ENCODE data around the gene ORC3. TPM values are rescaled to one million over a fixed set of nuclear protein-coding genes. Genes with fewer than 3 reads are reported as not detected.

ORC3 gene
- total RNA-seq: 10 to 100 TPM; 14.3 to 14.4 TPM
- 30.3 to 35.5 reads per million in 2 donors for total RNA-seq

DNA sequence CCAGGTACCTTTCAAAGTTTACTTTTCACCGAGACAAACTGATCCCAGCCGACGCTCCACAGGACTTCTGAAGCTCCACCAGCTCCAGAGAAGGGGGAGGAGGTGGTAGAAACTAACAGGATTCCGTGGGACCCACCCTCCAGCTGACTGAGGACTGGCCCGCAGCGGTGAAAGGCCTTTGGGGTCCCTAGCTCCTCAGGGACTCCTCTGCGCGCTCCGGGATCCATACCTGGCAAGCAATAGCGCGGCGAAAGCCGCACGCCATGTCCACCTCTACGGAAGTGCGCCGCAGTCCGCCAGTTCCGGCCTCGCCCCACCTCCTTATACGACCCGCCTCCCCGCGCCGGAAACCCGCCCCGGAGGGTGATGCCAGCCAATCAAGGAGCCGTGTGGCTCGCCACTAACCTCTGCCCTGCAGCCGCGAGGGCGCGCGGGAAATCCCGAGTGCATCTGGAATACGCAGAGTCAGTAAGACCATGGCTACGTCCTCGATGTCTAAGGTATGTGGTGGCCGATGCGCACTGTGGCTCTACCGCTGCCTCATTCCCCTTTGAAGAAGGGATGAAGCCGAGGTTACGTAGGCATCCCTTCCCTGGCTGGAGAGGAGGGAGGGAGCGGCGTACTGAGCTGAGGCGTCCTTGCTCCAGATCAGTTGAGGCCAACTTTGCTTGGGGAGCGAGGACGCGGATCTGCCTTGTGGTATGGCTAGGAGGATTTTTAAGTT lies at the start of gene ORC3, which contains the start of gene RARS2:
Gene ORC3 (plus strand): TSS at position 443 of the 724 bp plus-strand sequence. CDS start 34 bp downstream, at position 477.
Gene RARS2 (minus strand): TSS at position 295 of the 724 bp plus-strand sequence. CDS start 30 bp downstream, at position 265.
- peak; percentile 99 for ATAC-seq
- Mint-ChIP-seq H3K27me3 (no peaks in the 10 kb centered on the region), H3K27ac (peak within 1 kb of the TSS; percentile 100), H3K4me1 (peaks cover 47% of the 10 kb centered on the region), H3K36me3 (ENCODE audit: low read depth) (peaks cover 3% of the 10 kb centered on the region), H3K4me3 (peak within 1 kb of the TSS; percentile 99)
- no peaks in the 10 kb centered on the region for H3K9me3 ChIP-seq (ENCODE audit: control insufficient read depth, low read length, poor library complexity, severe bottlenecking)
- peak; percentile 90 to 93 (median 90) for DNase-seq

DNA sequence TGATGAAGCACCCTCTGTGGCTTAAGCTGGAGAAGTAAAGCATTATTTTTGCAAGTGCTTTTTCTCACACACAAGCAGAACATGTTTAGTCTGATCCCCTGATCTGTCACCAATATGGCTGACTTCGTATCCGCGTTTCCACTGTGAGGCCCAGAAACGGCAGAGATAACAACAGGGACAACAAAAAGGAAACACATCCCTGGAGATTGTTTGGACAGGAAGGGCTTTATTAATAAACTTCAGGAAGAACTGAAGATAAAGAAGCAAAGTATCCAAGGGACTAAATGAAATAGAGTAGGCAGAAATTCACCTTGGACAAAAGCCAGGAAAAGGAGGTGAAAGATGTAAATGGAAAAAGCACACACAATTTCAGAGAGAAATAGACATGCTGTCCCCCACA lies 49.4 kb upstream of the ORC3 start:
- DNase-seq (no peak), ATAC-seq (no peak)
- H3K4me1 Mint-ChIP-seq: peaks cover 2% of the 10 kb centered on the region
- no peaks in the 10 kb centered on the region for H3K27me3 Mint-ChIP-seq
- no peak overlapping the region for H3K27ac Mint-ChIP-seq
- no peak overlapping the region for H3K4me3 Mint-ChIP-seq
- peaks cover 8% of the 10 kb centered on the region for H3K36me3 Mint-ChIP-seq (ENCODE audit: low read depth)
- H3K9me3 ChIP-seq (ENCODE audit: control insufficient read depth, low read length, poor library complexity, severe bottlenecking): no peaks in the 10 kb centered on the region

DNA sequence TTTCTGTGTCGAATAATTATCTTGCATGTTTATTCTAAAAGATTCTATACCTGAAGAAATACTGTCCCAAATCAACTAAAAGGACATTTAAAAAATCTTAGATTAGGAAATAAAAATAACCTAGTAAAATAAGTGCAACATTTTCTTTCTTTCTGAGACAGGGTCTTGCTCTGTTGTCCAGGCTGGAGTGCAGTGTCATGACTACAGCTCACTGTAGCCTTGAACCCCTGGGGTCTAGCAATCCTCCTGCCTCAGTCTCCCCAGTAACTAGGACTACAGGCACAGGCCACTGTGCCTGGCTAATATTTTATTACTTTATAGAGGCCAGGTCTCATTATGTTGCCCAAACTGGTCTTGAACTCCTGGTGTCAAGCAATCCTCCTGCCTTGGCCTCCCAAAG lies 48.9 kb upstream of the ORC3 start:
- H3K36me3 Mint-ChIP-seq (ENCODE audit: low read depth): peaks cover 9% of the 10 kb centered on the region
- peaks cover 4% of the 10 kb centered on the region for H3K4me1 Mint-ChIP-seq
- no peak overlapping the region for H3K27ac Mint-ChIP-seq
- H3K9me3 ChIP-seq (ENCODE audit: control insufficient read depth, low read length, poor library complexity, severe bottlenecking): no peaks in the 10 kb centered on the region
- no peaks in the 10 kb centered on the region for H3K27me3 Mint-ChIP-seq
- H3K4me3 Mint-ChIP-seq: no peak overlapping the region
- DNase-seq (no peak), ATAC-seq (no peak)

DNA sequence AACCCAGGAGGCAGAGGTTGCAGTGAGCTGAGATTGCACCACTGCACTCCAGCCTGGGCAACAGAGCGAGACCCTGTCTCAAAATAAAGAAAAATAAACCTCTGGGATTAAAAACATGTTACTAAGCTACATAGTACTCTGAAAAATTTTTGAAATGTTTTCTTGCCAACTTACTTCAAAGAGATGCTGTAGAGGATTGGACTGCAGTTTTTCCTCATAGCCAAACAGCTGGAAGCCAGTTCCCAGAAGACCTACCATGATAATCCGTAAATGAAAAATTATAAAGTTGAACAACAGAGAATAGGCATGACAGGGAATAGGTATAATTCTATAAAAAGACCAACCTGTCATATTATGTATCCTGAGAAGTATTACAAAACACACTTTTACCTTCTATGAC lies 48.2 kb upstream of the ORC3 start:
- DNase-seq (no peak), ATAC-seq (no peak)
- peaks cover 8% of the 10 kb centered on the region for H3K4me1 Mint-ChIP-seq
- no peaks in the 10 kb centered on the region for H3K9me3 ChIP-seq (ENCODE audit: control insufficient read depth, low read length, poor library complexity, severe bottlenecking)
- H3K27ac Mint-ChIP-seq: no peak overlapping the region
- H3K4me3 Mint-ChIP-seq: no peak overlapping the region
- H3K36me3 Mint-ChIP-seq (ENCODE audit: low read depth): peaks cover 10% of the 10 kb centered on the region
- no peaks in the 10 kb centered on the region for H3K27me3 Mint-ChIP-seq

DNA sequence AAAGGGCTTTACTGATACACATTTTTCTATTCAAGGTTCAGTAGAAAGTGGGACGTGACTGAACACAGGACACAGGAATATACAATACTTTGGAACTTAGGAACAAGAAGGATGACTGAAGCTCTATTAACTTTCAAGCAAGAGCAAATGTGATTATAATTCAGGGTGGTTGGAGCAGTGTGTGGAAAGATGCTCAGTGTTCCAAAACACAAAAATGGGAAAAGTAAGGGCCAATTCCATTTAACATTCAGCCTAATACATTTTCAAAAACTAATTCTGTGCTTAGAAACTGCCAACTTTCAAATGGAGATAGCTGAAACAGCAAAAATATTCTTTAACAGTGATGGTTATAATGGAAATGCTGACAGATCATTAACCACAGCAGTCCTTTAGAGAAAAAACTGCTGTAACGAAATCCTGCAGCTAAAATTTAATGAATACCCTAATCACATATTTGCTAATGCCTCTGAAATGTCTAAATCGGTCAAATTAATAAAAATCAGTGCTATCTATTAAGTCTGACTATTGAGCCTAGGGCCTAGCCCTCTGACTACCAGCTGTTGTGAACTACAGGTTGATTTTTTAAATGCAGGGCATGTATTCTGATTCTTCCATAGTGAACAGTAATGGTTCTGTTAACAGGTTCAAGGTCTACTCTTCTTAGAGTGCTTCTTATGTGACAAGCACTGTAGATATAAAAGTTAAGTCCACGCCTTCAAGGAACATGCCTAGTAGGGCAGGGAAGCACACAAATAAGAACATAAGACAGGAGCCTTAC lies 46.0 kb upstream of the ORC3 start:
- ATAC-seq: no peak
- no peak overlapping the region for H3K4me3 Mint-ChIP-seq
- no peak overlapping the region for H3K27ac Mint-ChIP-seq
- H3K4me1 Mint-ChIP-seq: peaks cover 8% of the 10 kb centered on the region
- H3K9me3 ChIP-seq (ENCODE audit: control insufficient read depth, low read length, poor library complexity, severe bottlenecking): no peaks in the 10 kb centered on the region
- DNase-seq: no peak
- peaks cover 10% of the 10 kb centered on the region for H3K36me3 Mint-ChIP-seq (ENCODE audit: low read depth)
- H3K27me3 Mint-ChIP-seq: no peaks in the 10 kb centered on the region

DNA sequence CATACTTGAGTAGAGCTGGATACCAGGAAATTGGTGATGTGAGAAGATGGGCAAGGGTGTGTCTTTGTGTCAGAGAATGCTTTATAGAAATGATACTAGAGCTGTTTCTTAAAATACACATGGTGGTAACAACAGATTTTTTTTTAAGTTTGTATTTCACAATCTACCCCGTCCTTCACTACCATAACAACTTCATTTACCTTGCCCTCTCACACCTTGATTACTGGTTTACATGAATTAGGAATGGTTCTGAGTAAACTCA lies 45.5 kb upstream of the ORC3 start:
- Mint-ChIP-seq H3K36me3 (ENCODE audit: low read depth) (peaks cover 8% of the 10 kb centered on the region), H3K4me1 (peaks cover 8% of the 10 kb centered on the region), H3K4me3 (no peak overlapping the region), H3K27ac (peak overlapping the region; percentile 43), H3K27me3 (no peaks in the 10 kb centered on the region)
- no peaks in the 10 kb centered on the region for H3K9me3 ChIP-seq (ENCODE audit: control insufficient read depth, low read length, poor library complexity, severe bottlenecking)
- DNase-seq (no peak), ATAC-seq (no peak)

DNA sequence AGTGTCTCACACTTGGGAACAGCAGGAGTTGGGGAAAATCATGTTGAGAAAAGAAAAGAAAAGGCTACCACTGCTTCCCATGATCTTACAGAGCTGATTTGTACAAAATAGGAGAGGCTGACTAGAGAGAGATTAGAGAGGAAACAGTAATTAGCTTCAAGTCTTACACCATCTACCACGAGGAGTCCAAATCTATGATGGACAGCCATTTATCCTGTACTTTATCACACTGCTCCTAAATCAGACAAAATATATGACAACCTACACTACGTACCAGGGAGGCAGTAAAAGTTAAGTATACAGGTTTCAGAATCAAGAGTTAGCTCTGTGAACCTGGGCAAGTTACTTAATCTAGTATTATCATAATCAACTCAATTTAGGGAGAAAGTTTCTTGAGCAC lies 38.1 kb upstream of the ORC3 start:
- H3K4me3 Mint-ChIP-seq: no peak overlapping the region
- DNase-seq: no peak
- H3K4me1 Mint-ChIP-seq: peaks cover 15% of the 10 kb centered on the region
- H3K36me3 Mint-ChIP-seq (ENCODE audit: low read depth): peaks cover 8% of the 10 kb centered on the region
- no peaks in the 10 kb centered on the region for H3K9me3 ChIP-seq (ENCODE audit: control insufficient read depth, low read length, poor library complexity, severe bottlenecking)
- no peak for ATAC-seq
- H3K27ac Mint-ChIP-seq: peak overlapping the region; percentile 39
- H3K27me3 Mint-ChIP-seq: no peaks in the 10 kb centered on the region

DNA sequence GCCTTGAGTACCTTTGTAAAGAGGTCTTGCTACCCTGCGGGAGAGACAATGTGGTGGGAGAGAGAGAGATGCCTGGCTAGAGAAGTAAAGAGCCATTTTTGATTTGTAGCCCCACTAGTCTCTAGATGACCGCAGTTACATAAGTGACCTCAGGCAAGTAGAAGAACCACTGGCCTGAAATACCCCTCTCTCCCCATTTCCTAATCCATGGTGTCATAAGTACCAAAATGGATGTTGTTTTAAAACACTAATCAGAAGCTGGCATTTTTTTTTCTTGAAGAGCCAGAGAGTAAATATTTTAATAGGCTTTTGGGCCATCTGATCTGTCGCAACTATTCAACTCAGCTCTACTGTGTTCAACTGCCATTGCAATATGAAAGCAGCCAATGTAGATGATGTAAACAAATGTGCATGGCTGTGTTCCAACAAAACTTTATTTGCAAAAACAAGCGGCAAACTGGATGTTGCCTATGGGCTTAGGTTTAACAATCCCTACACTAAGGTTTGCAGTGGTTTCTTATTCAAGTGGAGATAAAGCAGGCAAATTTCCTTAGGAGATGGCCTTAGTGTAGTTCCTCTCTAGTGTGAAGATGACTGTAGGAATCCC lies 36.7 kb upstream of the ORC3 start:
- ATAC-seq (no peak), DNase-seq (no peak)
- Mint-ChIP-seq H3K4me3 (no peak overlapping the region), H3K36me3 (ENCODE audit: low read depth) (peaks cover 10% of the 10 kb centered on the region), H3K27ac (peak overlapping the region; percentile 21), H3K27me3 (no peaks in the 10 kb centered on the region), H3K4me1 (peaks cover 20% of the 10 kb centered on the region)
- H3K9me3 ChIP-seq (ENCODE audit: control insufficient read depth, low read length, poor library complexity, severe bottlenecking): no peaks in the 10 kb centered on the region

DNA sequence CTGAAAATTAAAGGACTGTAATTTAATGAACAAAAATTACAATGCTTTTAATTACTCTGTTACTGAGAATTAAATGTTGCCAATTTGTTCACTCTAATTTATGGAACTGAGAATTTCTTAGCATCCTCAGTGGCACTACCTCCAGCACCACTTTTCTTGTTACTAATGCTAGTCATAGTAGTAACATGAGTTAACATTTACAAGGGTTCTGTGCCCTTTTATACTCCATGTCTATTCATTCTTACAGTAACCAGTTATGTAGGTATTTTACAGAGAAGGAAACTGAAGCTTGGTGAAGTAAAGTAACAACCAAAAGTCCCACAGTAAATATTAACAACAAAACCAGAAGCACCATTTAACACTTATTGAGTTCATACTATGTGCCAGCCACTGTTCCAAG lies 34.4 kb upstream of the ORC3 start:
- Mint-ChIP-seq H3K27ac (no peak overlapping the region), H3K27me3 (no peaks in the 10 kb centered on the region), H3K4me1 (peaks cover 19% of the 10 kb centered on the region), H3K4me3 (no peak overlapping the region), H3K36me3 (ENCODE audit: low read depth) (peaks cover 9% of the 10 kb centered on the region)
- ATAC-seq (no peak), DNase-seq (no peak)
- H3K9me3 ChIP-seq (ENCODE audit: control insufficient read depth, low read length, poor library complexity, severe bottlenecking): no peaks in the 10 kb centered on the region

DNA sequence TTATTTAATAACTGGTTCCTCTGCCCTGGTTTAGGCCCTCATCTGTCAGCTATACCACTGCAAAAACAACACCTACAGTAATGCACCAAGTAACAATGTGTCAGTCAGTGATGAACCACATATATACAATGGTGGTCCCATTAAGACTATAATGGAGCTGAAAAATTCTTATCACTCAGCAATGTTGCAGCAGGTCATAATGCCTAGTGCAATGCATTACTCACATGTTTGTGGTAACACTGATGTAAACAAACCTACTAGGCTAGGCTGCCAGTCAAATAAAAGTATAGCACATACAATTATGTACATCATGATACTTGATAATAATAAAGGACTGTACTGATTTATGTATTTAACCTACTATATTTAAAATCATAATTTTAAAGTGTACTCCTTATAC lies 31.5 kb upstream of the ORC3 start:
- Mint-ChIP-seq H3K27ac (no peak overlapping the region), H3K4me1 (peaks cover 11% of the 10 kb centered on the region), H3K27me3 (no peaks in the 10 kb centered on the region), H3K4me3 (no peak overlapping the region), H3K36me3 (ENCODE audit: low read depth) (peaks cover 10% of the 10 kb centered on the region)
- DNase-seq (no peak), ATAC-seq (no peak)
- no peaks in the 10 kb centered on the region for H3K9me3 ChIP-seq (ENCODE audit: control insufficient read depth, low read length, poor library complexity, severe bottlenecking)

DNA sequence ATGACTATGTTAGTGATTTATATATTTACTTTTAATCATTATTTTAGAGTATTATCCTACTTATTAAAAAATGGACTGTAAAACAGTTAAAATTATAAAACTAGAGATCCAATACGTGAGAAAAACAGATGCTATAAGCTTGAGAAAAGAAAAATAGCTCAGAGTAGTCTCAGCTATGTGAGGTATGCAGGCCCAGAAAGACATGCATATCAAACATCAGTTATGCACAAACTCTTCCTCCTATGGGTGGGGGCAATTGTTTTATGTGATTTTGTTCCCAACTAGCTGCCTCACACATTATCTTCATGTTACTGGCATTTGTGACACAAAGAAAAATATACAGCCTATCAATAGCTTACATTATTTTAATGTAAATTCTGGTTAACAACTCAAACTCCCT lies 28.9 kb upstream of the ORC3 start:
- ATAC-seq (no peak), DNase-seq (no peak)
- Mint-ChIP-seq H3K4me3 (no peak overlapping the region), H3K27ac (no peak overlapping the region), H3K27me3 (no peaks in the 10 kb centered on the region), H3K36me3 (ENCODE audit: low read depth) (peaks cover 13% of the 10 kb centered on the region), H3K4me1 (peaks cover 12% of the 10 kb centered on the region)
- no peaks in the 10 kb centered on the region for H3K9me3 ChIP-seq (ENCODE audit: control insufficient read depth, low read length, poor library complexity, severe bottlenecking)

DNA sequence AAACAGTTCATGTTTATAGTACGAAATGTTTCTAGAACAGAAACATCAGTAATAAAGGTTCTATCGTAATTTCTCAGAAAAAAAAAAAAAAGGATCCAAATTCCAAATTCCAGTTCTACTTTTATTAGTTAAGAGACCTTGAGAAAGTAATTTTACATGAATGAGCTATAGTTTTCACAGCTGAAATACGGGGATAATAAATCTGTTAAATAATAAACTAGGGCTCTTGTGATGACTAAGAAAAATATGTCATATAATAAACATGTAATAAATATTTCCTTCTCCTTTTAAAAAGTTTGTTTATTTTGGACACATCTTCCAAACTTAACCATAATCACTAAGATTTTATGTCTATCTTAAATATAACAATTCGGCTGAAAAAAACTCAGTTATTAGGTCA lies 17.9 kb upstream of the ORC3 start:
- H3K36me3 Mint-ChIP-seq (ENCODE audit: low read depth): peaks cover 8% of the 10 kb centered on the region
- H3K27me3 Mint-ChIP-seq: no peaks in the 10 kb centered on the region
- no peak for ATAC-seq
- H3K4me3 Mint-ChIP-seq: no peak overlapping the region
- no peak for DNase-seq
- no peak overlapping the region for H3K27ac Mint-ChIP-seq
- H3K9me3 ChIP-seq (ENCODE audit: control insufficient read depth, low read length, poor library complexity, severe bottlenecking): no peaks in the 10 kb centered on the region
- H3K4me1 Mint-ChIP-seq: peaks cover 30% of the 10 kb centered on the region

DNA sequence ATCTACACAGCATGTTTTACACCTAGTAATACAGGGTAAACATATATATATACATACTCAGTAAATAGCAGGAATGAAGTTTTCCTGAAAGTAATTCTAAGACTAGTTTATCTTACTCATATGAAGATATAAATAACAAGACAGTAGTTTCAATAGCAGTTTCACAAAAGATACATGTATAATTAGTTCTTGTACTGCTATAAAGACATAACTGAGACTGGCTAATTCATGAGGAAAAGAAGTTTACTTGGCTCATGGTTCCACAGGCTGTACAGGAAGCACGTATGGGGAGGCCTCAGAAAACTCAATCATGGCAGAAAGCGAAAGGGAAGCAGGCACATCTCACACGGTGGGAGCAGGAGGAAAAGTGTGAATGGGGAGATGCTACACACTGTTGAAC lies 17.1 kb upstream of the ORC3 start:
- ATAC-seq (no peak), DNase-seq (no peak)
- H3K4me3 Mint-ChIP-seq: no peak overlapping the region
- H3K27ac Mint-ChIP-seq: no peak overlapping the region
- H3K9me3 ChIP-seq (ENCODE audit: control insufficient read depth, low read length, poor library complexity, severe bottlenecking): no peaks in the 10 kb centered on the region
- no peaks in the 10 kb centered on the region for H3K27me3 Mint-ChIP-seq
- peaks cover 8% of the 10 kb centered on the region for H3K36me3 Mint-ChIP-seq (ENCODE audit: low read depth)
- H3K4me1 Mint-ChIP-seq: peaks cover 30% of the 10 kb centered on the region
